Subcutaneous adipose tissue (tissue), 4 donors: ENCODE measurements around the gene CCNF. TPM values are rescaled to one million over a fixed set of nuclear protein-coding genes. Genes with fewer than 3 reads are reported as not detected.

Source experiments
- CTCF ChIP-seq: fragments of 450-650 bp; IDR thresholded peaks from one replicate; pipeline ENCODE4 v1.5.1; 2016; ENCODE audit warnings: low read depth, mild to moderate bottlenecking, control low read depth, antibody characterized with exemption, moderate library complexity
- total RNA-seq, 4 donors: library from RNA; depleted of rRNA; stranded (reverse); fragments of >200 nt; gene quantifications; one replicate each; pipeline ENCODE4 v1.1.0, GENCODE V29; 2016

CCNF gene
- total RNA-seq, 4 donors from 2014 or later = 1.8 to 5.1 (median 2.0) TPM

GRCh38 chr16:2462031-2462866 lies 33.0 kb downstream of the CCNF start:
- TF ChIP-seq CTCF = no peak

GRCh38 chr16:2464333-2464732 lies 35.1 kb downstream of the CCNF start:
- TF ChIP-seq CTCF = no peak

- no peak for TF ChIP-seq CTCF
Measured at GRCh38 chr16:2465653-2466415, 36.6 kb downstream of the CCNF start.

GRCh38 chr16:2466667-2467527 lies 37.6 kb downstream of the CCNF start:
- TF ChIP-seq CTCF = no peak

- TF ChIP-seq CTCF = no peak
Measured at GRCh38 chr16:2467528-2468232, 38.4 kb downstream of the CCNF start.

GRCh38 chr16:2468233-2468724 lies 39.0 kb downstream of the CCNF start:
- no peak for TF ChIP-seq CTCF
